ENCODE measurements around the gene STK4.

GRCh38 chr20:45119556-45120266 lies 153.4 kb downstream of the STK4 start:
- TF ChIP-seq, protein P1, sequence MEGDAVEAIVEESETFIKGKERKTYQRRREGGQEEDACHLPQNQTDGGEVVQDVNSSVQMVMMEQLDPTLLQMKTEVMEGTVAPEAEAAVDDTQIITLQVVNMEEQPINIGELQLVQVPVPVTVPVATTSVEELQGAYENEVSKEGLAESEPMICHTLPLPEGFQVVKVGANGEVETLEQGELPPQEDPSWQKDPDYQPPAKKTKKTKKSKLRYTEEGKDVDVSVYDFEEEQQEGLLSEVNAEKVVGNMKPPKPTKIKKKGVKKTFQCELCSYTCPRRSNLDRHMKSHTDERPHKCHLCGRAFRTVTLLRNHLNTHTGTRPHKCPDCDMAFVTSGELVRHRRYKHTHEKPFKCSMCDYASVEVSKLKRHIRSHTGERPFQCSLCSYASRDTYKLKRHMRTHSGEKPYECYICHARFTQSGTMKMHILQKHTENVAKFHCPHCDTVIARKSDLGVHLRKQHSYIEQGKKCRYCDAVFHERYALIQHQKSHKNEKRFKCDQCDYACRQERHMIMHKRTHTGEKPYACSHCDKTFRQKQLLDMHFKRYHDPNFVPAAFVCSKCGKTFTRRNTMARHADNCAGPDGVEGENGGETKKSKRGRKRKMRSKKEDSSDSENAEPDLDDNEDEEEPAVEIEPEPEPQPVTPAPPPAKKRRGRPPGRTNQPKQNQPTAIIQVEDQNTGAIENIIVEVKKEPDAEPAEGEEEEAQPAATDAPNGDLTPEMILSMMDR (conservative IDR thresholded peaks at IDR 0.05) = no peak
- TF ChIP-seq EZH2 (IDR thresholded peaks at IDR 0.05; ENCODE audit: low read depth) = no peak
